HG03095 (cell line): Measurements from ENCODE around the gene SPRY1.

Experiments used
- ATAC-seq: cut with Tn5 transposase; IDR thresholded peaks from one replicate; pipeline ENCODE4 v1.9.1; 2021; ENCODE audit warnings: moderate library complexity; ENCODE audit not compliant: unreplicated experiment

SPRY1 gene

DNA sequence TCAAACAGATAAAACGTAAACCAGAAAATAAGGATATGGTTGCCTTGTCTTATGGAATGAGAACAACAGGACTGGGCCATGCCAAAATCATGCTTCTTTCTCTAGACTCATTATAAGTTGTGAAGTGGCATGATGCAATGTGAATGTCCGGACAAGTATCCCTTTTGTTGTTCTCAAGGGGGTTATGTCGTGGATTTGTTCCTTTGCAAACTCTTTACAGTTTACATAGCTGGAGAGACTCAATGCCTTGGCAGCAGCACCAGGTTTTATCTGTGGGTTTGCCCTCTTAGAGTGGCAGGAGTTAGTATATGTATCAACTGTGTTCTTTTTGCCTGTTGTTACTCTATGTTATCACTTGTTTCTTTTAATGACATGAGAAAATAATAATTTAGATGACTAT, 41.4 kb downstream of the SPRY1 start:
- ATAC-seq, result no peak

DNA sequence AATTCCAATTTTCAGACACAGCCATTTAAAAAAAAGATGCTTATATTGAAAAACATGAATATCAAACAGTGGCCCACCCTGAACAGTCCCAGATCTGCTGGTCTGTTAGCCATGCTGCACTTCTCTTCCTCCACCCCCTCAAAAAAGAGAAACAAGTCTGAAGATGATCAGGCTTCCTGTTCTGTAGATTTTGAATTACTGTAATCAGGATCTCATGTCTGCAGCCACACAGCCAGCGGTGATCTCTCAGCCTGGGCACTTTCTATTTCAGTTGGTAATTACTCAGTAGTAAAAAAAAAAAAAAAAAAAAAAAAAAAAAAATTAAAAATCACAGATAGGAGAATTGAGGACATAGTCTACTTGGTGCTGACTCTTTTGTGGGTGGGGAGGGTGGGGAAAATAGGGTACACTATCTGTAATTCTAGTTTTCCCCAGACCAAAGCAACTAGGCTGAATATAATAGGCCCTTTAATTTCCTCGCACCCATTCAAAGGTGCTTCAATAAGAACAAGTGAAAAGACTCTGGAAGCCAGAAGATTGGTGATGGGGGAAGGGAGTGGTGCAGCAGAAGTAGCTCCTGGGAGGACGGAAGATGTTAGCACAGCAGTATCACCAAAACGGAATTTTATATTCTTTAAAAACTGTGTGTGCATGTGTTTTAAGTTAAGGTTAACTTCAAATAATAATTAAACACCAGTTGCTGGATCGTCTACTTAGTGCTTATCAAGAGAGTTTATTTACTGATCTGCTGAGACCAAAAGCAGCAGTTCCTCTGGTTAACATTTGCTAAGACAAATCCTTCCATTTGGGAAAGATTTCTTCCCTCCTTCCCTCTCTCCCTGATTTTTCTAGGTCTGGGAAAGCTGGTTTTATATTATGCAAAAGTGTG, 47.0 kb downstream of the SPRY1 start:
- ATAC-seq, result peak; percentile 70

DNA sequence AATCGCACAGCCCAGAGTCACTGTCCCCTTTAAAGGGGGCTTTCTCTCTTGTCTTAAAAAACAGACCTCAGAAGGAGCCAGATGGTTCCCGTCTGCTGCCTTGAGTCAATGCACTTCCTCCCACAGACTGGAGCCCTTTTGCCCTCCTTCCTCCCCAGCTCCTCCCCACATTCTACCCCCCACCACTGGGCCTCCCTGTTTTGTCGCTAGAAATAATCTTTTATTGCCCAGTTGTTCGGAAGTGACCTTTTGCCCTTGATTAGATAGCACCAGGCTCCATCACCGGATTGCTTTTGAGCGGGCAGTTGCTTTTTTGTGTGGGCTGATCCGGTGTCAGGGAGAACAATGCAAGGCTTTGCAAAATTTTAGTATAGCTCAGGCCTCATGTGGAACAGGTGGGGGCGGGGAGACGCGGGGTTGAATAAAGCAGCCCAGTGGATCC, 47.7 kb downstream of the SPRY1 start:
- ATAC-seq, result peak; percentile 79

DNA sequence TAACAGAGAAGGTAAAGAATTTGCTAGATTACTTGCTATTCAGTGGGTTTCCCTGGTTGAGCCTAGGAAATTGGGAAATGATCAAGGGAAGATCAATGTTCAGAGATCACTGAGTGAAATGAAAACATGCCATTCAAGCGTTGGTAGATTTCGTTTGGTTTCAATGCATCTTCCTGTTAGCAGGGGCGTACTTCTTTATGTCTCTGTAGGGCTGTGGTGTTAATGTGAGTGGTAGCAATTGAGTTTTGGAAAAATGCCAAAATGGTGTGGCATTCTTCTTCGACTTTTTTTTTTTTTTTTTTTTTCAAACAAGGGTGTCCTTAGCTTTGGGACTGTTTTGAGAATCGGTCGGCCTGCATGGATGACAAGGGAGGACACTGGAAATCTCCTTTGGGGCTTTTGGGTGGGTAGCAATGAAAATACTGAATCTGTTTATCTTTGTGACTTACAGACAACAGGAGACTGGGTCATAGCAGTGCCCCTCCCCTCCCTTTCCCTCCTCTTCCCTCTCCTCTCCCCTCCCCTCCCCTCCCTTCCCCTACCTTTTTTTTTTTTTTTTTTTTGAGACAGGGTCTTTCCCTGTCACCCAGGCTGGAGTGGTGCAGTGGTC, 50.4 kb downstream of the SPRY1 start:
- no peak for ATAC-seq

DNA sequence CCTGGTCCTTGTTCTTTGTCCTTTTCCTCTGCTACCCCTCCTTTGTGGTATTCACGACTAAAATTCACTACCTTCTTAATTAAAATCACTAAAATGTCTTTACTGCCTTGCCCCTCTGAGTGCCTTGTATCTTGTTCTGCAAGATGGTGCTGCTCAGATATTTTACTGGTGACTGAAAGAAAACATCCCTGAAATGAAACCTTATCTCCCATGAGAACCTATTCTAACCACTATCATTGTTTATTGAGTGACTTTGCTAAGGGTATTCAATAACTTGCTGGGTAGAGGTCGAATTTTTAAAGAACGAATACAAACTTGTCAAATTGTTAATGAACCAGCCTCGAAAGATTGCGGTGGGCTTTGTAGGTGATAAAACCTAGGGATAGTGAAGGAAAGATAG, 52.8 kb downstream of the SPRY1 start:
- ATAC-seq, result peak; percentile 4

DNA sequence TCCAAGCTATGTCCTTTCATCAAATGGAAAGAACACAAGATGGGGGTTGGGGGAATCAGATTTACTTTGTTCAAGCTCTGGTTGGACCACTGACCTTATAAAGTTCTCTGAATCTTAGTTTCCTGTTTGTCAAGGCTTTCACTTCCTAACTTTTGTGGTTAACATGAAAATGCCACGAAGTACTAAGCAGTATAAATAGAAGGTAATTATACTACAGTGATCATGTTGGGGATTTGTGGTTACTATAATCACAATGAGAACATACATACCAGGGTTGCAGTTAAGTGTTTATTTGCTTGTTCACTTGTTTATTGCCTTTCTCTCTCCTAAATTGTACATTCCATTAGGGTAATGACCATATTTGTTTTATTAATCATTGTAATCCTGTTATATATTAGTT, 53.2 kb downstream of the SPRY1 start:
- ATAC-seq, result peak; percentile 87

DNA sequence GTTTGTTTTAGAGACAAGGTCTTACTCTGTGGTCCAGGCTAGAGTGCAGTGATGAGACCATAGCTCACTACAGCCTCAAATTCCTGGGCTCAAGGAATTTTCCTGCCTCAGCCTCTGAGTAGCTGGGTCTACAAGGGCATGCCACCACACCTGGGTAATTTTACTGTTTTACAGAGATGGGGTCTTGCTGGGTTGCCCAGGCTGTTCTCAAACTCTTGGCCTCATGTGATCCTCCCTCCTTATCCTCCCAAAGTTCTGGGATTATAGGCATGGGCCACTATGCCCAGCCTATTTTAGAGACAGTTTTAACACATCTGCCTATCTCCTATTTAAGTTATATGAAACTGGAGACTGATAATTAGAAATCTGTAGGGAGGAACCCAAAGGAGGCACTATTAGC, 53.8 kb downstream of the SPRY1 start:
- ATAC-seq, result no peak

DNA sequence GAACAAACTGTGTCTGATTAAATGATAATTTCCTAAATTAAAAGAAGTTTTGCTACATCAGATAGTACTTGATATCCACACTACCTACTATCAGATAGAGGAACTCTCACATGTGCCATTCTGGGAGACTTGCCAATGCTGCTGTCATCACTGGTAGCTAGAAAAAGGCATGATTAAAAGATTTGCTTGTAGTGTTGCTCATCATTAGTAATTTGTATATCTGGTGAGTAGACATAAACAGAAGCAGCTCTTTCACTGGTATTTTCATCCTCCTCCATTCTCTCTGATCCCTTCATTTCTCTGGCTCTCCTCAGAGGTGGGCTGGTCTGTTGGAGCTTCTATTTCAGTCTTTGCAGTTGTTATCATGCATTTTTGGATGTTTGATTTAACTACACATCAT, 56.0 kb downstream of the SPRY1 start:
- ATAC-seq, result no peak

DNA sequence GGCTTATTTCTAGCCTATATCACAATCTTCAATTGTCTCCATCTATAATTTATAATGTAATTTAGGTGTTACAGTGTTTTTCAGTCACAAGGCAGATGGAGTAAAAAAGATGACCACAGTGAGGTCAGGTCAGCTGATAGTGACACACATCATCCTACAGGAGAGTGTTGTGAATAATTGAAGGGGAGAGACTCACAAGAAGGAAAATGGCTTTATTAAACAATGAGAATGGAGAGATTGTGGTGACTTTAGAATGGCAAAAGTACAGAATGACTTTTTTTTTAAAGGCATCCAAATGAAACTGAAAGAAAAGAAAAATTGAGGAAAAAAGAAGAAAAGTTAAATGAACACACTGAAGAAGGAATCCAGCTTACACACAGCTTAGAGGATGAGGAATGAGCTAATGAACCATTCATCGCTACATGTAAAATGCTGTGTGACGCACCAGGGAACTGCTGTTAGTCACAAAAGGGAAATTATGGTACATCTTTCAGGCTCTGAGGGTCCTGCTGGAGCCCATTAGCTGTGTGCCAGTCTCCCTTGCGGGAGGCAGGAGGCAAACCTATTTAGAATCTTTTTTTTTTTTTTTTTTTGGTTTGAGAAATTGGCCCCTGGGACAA, 56.6 kb downstream of the SPRY1 start:
- ATAC-seq, result no peak
